HG03469 (cell line): ENCODE measurements around the gene FKBP15.
A peak's percentile ranks its signal among the peaks of the same experiment; 100 is the strongest.
"Not testable (repeated sequence)": the region's sequence is repeated elsewhere in the genome, so short reads cannot be mapped to it uniquely, and the experiment has no call there.

Experiments used
- ATAC-seq: cut with Tn5 transposase; IDR thresholded peaks from one replicate; pipeline ENCODE4 v1.9.1; 2021; ENCODE audit warnings: mild to moderate bottlenecking, moderate library complexity, moderate number of reproducible peaks; ENCODE audit not compliant: unreplicated experiment

FKBP15 gene

DNA sequence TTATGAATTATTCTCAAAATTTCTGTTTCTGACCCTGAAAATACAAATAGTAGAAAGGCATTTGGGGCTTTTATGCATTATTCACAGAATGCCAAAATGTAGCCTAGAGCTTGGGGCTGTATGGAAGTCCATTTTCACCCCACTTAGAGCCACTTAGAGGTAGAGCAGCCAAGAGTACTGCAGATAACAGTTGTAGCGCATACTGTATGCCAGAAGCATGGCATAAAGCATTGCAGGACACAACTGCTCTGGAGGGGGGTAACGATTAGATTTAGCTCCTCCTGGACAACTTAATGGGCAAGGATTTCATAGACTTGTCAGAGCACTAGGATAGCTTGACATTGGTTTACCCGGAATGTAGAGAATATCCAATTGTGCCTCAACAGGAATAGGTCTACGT is 15.9 kb upstream of the FKBP15 start:
- ATAC-seq: no peak

- ATAC-seq: not testable (repeated sequence)
Measured at GRCh38 chr9:113235701-113236255, 14.7 kb upstream of the FKBP15 start.

DNA sequence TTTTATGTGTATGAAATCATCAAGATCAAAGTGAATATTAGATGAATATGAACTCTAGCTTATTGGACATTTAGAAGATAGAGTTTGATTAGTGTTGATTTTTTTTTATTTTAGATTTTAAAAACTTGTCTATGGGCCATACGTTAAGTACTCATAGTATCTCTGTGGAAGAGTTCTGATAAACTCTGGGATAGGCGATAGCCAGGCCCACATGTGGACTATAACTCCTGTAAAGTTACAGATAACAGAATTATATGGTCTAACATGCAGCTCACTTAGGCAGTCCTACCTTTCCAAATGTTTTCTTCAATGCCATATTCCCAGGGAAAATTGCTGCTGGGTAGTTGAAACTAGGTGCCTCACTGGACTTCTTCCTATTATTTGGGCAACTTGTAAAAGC is 10.6 kb upstream of the FKBP15 start:
- no peak for ATAC-seq

- ATAC-seq: no peak
Measured at GRCh38 chr9:113228130-113228665, 7.1 kb upstream of the FKBP15 start.

- ATAC-seq: no peak
Measured at GRCh38 chr9:113227436-113227835, 6.4 kb upstream of the FKBP15 start.

- ATAC-seq: no peak
Measured at GRCh38 chr9:113223963-113224362, 2.9 kb upstream of the FKBP15 start.

- ATAC-seq: no peak
Measured at GRCh38 chr9:113222482-113222841, 1.4 kb upstream of the FKBP15 start.

GRCh38 chr9:113221800-113222481 is 864 bp upstream of the FKBP15 start:
- no peak for ATAC-seq

- ATAC-seq: no peak
Measured at GRCh38 chr9:113220467-113221002, 542 bp downstream of the FKBP15 start.

- peak; percentile 45 for ATAC-seq
Measured at GRCh38 chr9:113219969-113220368, 1.1 kb downstream of the FKBP15 start.

- peak; percentile 31 for ATAC-seq
Measured at GRCh38 chr9:113219186-113219936, 1.7 kb downstream of the FKBP15 start.

GRCh38 chr9:113216406-113216805 is 4.7 kb downstream of the FKBP15 start:
- no peak for ATAC-seq

DNA sequence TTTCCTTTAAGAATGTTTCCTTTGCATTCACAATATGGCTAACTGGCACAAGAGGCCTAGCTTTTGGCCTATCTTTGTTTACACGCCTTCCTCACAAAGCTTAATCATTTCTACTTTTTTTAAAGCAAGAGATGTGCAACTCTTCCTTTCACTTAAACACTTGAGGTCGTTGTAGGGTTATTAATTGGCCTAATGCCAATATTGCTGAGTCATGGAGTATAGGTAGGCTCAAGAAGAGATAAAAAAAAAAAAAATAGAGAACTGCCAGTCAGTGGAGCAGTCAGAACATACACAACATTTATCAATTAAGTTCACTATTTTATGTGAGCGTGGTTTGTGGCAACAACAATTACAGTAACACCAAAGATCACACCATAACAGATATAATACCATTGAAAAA is 5.9 kb downstream of the FKBP15 start:
- no peak for ATAC-seq

- ATAC-seq: no peak
Measured at GRCh38 chr9:113210815-113211214, 10.3 kb downstream of the FKBP15 start.

DNA sequence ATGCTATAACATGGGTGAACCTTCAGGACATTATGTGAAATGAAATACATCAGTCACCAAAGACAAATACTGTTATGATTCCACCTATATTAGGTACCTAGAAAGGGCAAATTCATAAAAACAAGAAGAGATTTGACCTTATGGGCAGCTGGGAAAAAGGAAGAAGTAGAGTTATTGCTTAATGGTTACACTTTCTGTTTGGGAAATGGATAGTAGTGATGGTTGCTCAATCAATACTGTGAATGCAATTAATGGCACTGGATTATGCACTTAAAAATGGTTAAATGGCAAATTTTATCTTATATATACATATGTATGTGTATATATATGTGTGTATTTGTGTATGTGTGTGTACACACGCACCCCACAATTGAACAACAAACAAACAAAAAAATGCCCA is 15.2 kb downstream of the FKBP15 start:
- ATAC-seq: no peak

- no peak for ATAC-seq
Measured at GRCh38 chr9:113205432-113205831, 15.6 kb downstream of the FKBP15 start.

- no peak for ATAC-seq
Measured at GRCh38 chr9:113199683-113200329, 21.3 kb downstream of the FKBP15 start.

DNA sequence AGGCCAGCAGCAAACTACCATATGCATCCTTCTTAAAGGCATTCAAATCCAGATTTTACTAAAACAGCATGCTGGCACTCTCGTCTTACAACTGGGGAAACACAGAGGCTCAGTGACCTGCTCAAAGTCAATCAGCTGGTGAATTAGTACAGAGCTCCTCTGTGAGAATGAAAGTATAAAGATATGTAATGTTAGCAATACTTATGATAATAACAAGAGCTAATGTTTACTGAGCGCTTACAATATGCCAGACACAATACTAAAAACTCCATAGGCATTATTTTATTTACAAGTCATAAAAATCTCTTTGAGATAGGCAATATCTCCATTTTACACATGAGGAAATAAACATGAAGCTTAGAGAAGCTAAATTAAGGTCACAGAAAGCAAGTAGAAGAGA is 28.6 kb downstream of the FKBP15 start:
- ATAC-seq: no peak

DNA sequence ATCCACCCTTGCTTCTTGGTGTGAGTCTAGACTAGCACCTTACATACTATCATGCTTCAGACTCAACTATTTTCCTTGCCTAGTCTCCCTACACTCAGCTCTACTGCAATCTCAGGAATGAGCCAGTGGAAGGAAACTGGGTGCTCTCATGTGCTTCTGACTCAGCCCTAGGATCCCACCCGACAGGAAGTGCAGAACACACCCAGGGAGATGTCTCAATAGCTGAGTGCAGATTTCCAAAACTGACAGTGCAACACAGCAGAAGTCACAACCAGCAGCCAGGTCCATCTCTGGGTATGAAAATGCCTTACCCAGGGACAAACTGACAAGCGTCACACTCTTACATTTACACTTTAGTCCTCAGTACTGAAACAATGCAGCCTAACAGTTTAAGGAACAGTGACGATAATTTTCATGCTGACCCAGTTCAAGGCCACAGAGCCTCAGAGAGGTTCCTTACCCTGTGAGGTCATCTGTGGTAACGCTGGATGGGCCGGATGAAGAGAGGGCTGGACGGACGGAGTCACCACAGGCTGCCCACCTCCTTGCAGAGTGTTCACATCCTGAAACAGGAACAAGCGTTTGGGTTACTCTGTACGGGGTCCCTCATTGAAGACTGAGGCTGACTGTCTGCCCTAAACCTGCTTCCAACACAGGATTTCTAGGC is 33.0 kb downstream of the FKBP15 start:
- no peak for ATAC-seq

GRCh38 chr9:113186137-113186755 is 34.8 kb downstream of the FKBP15 start:
- no peak for ATAC-seq
